Activated T-helper 2 cell treated with anti-CD3 and anti-CD28 coated beads, Interferon-gamma antibody, Interleukin-2, Interleukin-4, amounts not matched to agents 10 μg/mL and 5 μg/mL and 100 μg/mL, durations not matched to agents 14 hours and 24 hours and 36 hours (primary cell): ENCODE measurements around the gene ASB1. TPM values are rescaled to one million over a fixed set of nuclear protein-coding genes. Genes with fewer than 3 reads are reported as not detected.

ENCODE experiments used
- DNase-seq: peaks from one replicate; pipeline ENCODE4 v3.0.0; 2021; ENCODE audit warnings: low spot score
- H3K27ac Mint-ChIP-seq: one replicate; pipeline ENCODE4 v1.8.0; 2021; ENCODE audit warnings: mixed read lengths
- H3K27me3 Mint-ChIP-seq: one replicate; pipeline ENCODE4 v1.8.0; 2021; ENCODE audit warnings: low read depth, mixed read lengths
- H3K36me3 Mint-ChIP-seq: one replicate; pipeline ENCODE4 v1.8.0; 2021; ENCODE audit warnings: low read depth, mixed read lengths
- H3K4me1 Mint-ChIP-seq: one replicate; pipeline ENCODE4 v1.8.0; 2021; ENCODE audit warnings: low read depth, mixed read lengths
- H3K4me3 Mint-ChIP-seq: one replicate; pipeline ENCODE4 v1.8.0; 2021; ENCODE audit warnings: low read depth, mild to moderate bottlenecking, moderate library complexity, mixed read lengths
- H3K9me3 Mint-ChIP-seq: one replicate; pipeline ENCODE4 v1.8.0; 2021; ENCODE audit warnings: mixed read lengths
- intact Hi-C: fragments of 100-400 bp; cut with micrococcal nuclease; formaldehyde crosslinking; loops from one replicate; pipeline ENCODE4 v1.15.1; 2023
- total RNA-seq: library from RNA; stranded (reverse); gene quantifications from 2 replicates; pipeline ENCODE4 v1.2.3, GENCODE V29; 2022

The ASB1 gene
- total RNA-seq, 1 donor from 2014 or later, result 36.3 TPM

GRCh38 chr2:238446371-238446770 is 19.6 kb downstream of the ASB1 start:
- DNase-seq, result no peak
- H3K4me3 Mint-ChIP-seq, result no peak overlapping the region
- H3K9me3 Mint-ChIP-seq, result no peaks in the 10 kb centered on the region
- peaks cover 74% of the 10 kb centered on the region for H3K36me3 Mint-ChIP-seq
- H3K27me3 Mint-ChIP-seq, result no peaks in the 10 kb centered on the region
- H3K27ac Mint-ChIP-seq, result no peak overlapping the region
- H3K4me1 Mint-ChIP-seq, result peaks cover 11% of the 10 kb centered on the region
- intact Hi-C loops, result no loop called here

- no peak for DNase-seq
- H3K4me3 Mint-ChIP-seq, result no peak overlapping the region
- H3K36me3 Mint-ChIP-seq, result peaks cover 78% of the 10 kb centered on the region
- intact Hi-C loops, result no loop called here
- H3K27me3 Mint-ChIP-seq, result no peaks in the 10 kb centered on the region
- no peaks in the 10 kb centered on the region for H3K9me3 Mint-ChIP-seq
- no peaks in the 10 kb centered on the region for H3K4me1 Mint-ChIP-seq
- H3K27ac Mint-ChIP-seq, result no peak overlapping the region
Measured at GRCh38 chr2:238448031-238448955, 21.6 kb downstream of the ASB1 start.

GRCh38 chr2:238449241-238449640 is 22.5 kb downstream of the ASB1 start:
- Mint-ChIP-seq H3K27ac (no peak overlapping the region), H3K9me3 (no peaks in the 10 kb centered on the region), H3K4me1 (no peaks in the 10 kb centered on the region), H3K27me3 (no peaks in the 10 kb centered on the region), H3K4me3 (no peak overlapping the region), H3K36me3 (peaks cover 70% of the 10 kb centered on the region)
- no peak for DNase-seq
- intact Hi-C loops, result no loop called here

- H3K36me3 Mint-ChIP-seq, result peaks cover 63% of the 10 kb centered on the region
- H3K4me1 Mint-ChIP-seq, result no peaks in the 10 kb centered on the region
- no peak overlapping the region for H3K4me3 Mint-ChIP-seq
- H3K27me3 Mint-ChIP-seq, result no peaks in the 10 kb centered on the region
- no peak for DNase-seq
- H3K27ac Mint-ChIP-seq, result no peak overlapping the region
- intact Hi-C loops, result no loop called here
- H3K9me3 Mint-ChIP-seq, result no peaks in the 10 kb centered on the region
Measured at GRCh38 chr2:238449909-238450417, 23.2 kb downstream of the ASB1 start.

GRCh38 chr2:238450440-238450861 is 23.7 kb downstream of the ASB1 start:
- no peak overlapping the region for H3K27ac Mint-ChIP-seq
- H3K4me1 Mint-ChIP-seq, result no peaks in the 10 kb centered on the region
- no peak overlapping the region for H3K4me3 Mint-ChIP-seq
- no peaks in the 10 kb centered on the region for H3K27me3 Mint-ChIP-seq
- DNase-seq, result peak; percentile 6
- intact Hi-C loops, result no loop called here
- H3K9me3 Mint-ChIP-seq, result no peaks in the 10 kb centered on the region
- peaks cover 58% of the 10 kb centered on the region for H3K36me3 Mint-ChIP-seq

GRCh38 chr2:238453842-238454241 is 27.1 kb downstream of the ASB1 start:
- H3K4me3 Mint-ChIP-seq, result no peak overlapping the region
- H3K9me3 Mint-ChIP-seq, result peaks cover 7% of the 10 kb centered on the region
- intact Hi-C loops, result no loop called here
- H3K27me3 Mint-ChIP-seq, result peaks cover 1% of the 10 kb centered on the region
- peaks cover 27% of the 10 kb centered on the region for H3K36me3 Mint-ChIP-seq
- no peaks in the 10 kb centered on the region for H3K4me1 Mint-ChIP-seq
- no peak for DNase-seq
- no peak overlapping the region for H3K27ac Mint-ChIP-seq

- H3K27me3 Mint-ChIP-seq, result peaks cover 1% of the 10 kb centered on the region
- peaks cover 7% of the 10 kb centered on the region for H3K9me3 Mint-ChIP-seq
- H3K27ac Mint-ChIP-seq, result no peak overlapping the region
- intact Hi-C loops, result no loop called here
- no peak for DNase-seq
- peaks cover 2% of the 10 kb centered on the region for H3K4me1 Mint-ChIP-seq
- H3K36me3 Mint-ChIP-seq, result peaks cover 14% of the 10 kb centered on the region
- H3K4me3 Mint-ChIP-seq, result no peak overlapping the region
Measured at GRCh38 chr2:238456449-238456848, 29.7 kb downstream of the ASB1 start.

GRCh38 chr2:238456970-238457926 is 30.5 kb downstream of the ASB1 start:
- no peak overlapping the region for H3K27ac Mint-ChIP-seq
- H3K36me3 Mint-ChIP-seq, result peaks cover 6% of the 10 kb centered on the region
- H3K4me1 Mint-ChIP-seq, result peaks cover 2% of the 10 kb centered on the region
- H3K9me3 Mint-ChIP-seq, result peaks cover 7% of the 10 kb centered on the region
- intact Hi-C loops, result no loop called here
- no peak overlapping the region for H3K4me3 Mint-ChIP-seq
- DNase-seq, result no peak
- H3K27me3 Mint-ChIP-seq, result peaks cover 1% of the 10 kb centered on the region

GRCh38 chr2:238457927-238458324 is 31.2 kb downstream of the ASB1 start:
- Mint-ChIP-seq H3K4me1 (peaks cover 2% of the 10 kb centered on the region), H3K36me3 (no peaks in the 10 kb centered on the region), H3K27ac (no peak overlapping the region), H3K4me3 (no peak overlapping the region), H3K27me3 (peaks cover 1% of the 10 kb centered on the region), H3K9me3 (peaks cover 7% of the 10 kb centered on the region)
- no peak for DNase-seq
- intact Hi-C loops, result no loop called here

- H3K9me3 Mint-ChIP-seq, result peaks cover 7% of the 10 kb centered on the region
- peaks cover 1% of the 10 kb centered on the region for H3K27me3 Mint-ChIP-seq
- intact Hi-C loops, result no loop called here
- no peaks in the 10 kb centered on the region for H3K36me3 Mint-ChIP-seq
- H3K4me1 Mint-ChIP-seq, result peaks cover 2% of the 10 kb centered on the region
- DNase-seq, result no peak
- no peak overlapping the region for H3K27ac Mint-ChIP-seq
- H3K4me3 Mint-ChIP-seq, result no peak overlapping the region
Measured at GRCh38 chr2:238458651-238459050, 31.9 kb downstream of the ASB1 start.

GRCh38 chr2:238459081-238459629 is 32.4 kb downstream of the ASB1 start:
- no peak overlapping the region for H3K27ac Mint-ChIP-seq
- H3K9me3 Mint-ChIP-seq, result peaks cover 7% of the 10 kb centered on the region
- intact Hi-C loops, result no loop called here
- DNase-seq, result no peak
- H3K36me3 Mint-ChIP-seq, result no peaks in the 10 kb centered on the region
- H3K4me1 Mint-ChIP-seq, result peaks cover 2% of the 10 kb centered on the region
- H3K4me3 Mint-ChIP-seq, result no peak overlapping the region
- peaks cover 1% of the 10 kb centered on the region for H3K27me3 Mint-ChIP-seq

GRCh38 chr2:238461051-238461450 is 34.3 kb downstream of the ASB1 start:
- Mint-ChIP-seq H3K36me3 (no peaks in the 10 kb centered on the region), H3K9me3 (peaks cover 7% of the 10 kb centered on the region), H3K27me3 (peaks cover 1% of the 10 kb centered on the region), H3K4me1 (peaks cover 2% of the 10 kb centered on the region), H3K27ac (no peak overlapping the region), H3K4me3 (no peak overlapping the region)
- no peak for DNase-seq
- intact Hi-C loops, result no loop called here
